Measurements from ENCODE around the gene KLF6.

The KLF6 gene

DNA sequence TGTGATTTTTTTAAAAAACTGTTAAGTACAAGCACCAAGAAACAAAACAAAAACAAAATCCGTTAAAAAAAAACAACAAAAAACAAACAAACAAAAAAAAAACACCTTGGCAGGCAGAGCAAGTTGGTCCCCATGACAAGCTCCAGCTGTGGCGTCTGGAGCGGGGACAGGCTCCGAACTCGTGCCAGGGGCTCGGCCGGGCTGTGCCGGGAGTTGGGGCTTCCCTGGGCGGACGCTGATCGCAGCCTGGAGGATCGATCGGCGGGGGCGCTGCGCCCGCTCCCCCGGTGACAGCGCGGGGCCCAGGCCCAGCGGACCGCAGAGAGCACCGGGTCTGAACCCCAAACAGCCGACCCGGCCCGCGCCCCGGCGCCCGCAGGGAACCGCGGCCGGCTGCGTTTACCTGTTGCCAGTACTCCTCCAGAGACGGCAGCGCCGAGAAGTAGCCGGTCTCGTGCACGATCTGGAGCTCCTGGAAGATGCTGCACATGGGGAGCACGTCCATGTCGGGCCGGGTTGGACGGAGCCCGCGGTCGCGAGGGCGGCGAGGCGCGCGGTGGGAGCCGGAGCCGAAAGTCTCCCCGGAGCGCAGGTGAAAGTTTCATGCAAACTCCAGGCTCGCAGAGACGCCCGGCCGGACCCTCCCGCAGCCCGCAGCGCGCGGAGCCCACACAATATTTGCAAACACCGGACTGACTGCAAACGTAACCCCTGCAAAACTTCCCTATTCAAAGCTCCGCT lies at the start of gene KLF6:
TSS of gene KLF6 (minus strand) at position 700 of the 741 bp plus-strand sequence. CDS start at position 505, 195 bp downstream.
- peak in 2 of 4 experiments; percentile 31 to 35 for DNase-seq

DNA sequence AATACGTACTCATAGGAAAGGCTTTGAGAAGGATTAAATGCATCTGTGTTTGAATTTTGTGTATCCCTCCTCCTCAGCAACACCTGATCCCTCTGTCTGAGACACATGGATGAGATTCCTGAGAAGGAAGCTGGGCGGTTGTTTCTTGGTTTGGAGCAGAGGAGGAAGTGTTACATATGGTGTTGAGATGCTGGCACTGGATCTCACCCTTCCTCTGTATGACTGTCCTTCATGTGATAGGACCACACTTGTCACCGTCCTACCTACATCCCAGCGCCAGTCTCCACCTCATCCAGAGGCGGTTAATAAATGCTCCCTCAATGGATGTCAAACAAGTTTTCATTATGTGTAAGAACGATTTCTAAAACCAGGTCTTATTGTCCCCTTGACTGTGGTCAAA lies 49.4 kb upstream of the KLF6 start:
- DNase-seq = no peak

DNA sequence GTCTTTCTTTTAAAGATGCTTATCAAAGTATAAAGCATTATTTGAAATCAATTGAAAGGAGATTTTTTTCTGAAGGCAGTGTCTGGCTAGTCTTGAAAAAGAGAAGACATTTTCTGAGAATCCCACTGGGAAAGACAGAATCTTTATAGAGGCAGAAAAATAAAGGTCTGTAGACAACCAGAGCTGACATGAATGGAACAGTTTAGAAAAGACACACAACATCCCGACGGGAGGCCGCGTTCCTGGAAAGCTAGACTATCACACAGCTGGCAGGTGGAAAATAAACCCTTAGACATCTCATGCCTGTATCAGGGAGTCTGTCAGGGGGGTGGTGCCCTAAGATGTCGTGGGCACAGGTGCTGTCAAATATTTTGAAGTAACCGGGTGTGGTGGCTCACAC lies 48.0 kb upstream of the KLF6 start:
- no peak for DNase-seq

DNA sequence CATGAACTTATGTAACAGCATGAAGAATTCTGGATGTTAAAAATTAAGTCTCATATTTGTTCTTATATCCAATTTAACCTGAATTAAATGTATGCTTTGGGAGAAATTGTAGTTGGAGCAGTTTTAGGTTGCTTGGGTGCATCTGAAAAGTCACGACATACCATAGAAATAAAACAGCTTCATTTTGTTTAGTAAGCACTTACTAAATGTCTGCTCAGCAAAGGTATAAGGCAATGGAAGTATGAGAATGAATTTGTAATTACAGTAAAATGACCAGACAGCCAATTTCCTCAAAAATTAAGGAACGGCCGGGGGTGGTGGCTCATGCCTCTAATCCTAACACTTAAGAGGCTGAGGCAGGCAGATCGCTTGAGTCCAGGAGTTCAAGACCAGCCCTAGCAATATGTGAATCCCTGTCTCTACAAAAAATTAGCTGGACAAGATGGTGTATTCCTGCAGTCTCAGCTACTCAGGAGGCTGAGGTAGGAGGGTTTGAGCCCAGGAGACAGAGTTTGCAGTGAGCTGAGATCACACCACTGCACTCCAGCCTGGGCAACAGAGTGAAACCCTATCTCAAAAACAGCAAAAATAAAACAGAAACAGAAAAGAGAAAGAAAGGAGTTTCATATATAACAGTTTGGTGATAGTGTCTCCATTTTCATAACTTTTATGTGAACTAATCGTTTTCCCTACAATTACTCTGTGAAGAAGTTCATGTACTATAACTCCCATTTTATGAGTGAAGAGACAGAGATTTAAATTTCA lies 47.2 kb upstream of the KLF6 start:
- no peak for DNase-seq

- DNase-seq = no peak
These were observed 46.6 kb upstream of the KLF6 start for GRCh38 chr10:3831608-3832007.

DNA sequence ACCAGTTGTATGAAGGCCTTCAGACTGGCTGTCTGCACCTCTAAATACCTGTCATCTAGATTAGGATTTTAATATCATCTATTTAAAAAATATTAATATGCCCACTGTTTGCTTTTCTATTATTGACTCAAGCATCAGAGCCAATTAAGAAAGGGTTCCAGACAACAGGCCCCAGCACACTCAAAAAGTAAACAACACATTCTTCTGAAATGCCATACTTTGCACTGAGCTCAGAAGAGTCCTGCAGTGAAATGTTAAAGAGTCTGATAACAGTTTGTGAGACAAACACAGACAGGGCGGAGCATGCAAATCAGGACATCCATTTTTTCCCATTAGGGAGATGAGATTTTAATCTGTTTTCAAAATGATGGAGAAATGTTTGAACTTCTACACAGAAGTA lies 45.9 kb upstream of the KLF6 start:
- DNase-seq = no peak

- DNase-seq = no peak
These were observed 44.4 kb upstream of the KLF6 start for GRCh38 chr10:3829156-3830050.

GRCh38 chr10:3828404-3829155 lies 43.6 kb upstream of the KLF6 start:
- peak in 1 of 4 experiments; percentile 37 for DNase-seq

- DNase-seq = no peak
These were observed 42.9 kb upstream of the KLF6 start for GRCh38 chr10:3827768-3828403.

- DNase-seq = no peak
These were observed 42.3 kb upstream of the KLF6 start for GRCh38 chr10:3827266-3827665.

GRCh38 chr10:3825862-3826351 lies 40.9 kb upstream of the KLF6 start:
- DNase-seq = no peak

GRCh38 chr10:3825244-3825643 lies 40.2 kb upstream of the KLF6 start:
- no peak for DNase-seq

DNA sequence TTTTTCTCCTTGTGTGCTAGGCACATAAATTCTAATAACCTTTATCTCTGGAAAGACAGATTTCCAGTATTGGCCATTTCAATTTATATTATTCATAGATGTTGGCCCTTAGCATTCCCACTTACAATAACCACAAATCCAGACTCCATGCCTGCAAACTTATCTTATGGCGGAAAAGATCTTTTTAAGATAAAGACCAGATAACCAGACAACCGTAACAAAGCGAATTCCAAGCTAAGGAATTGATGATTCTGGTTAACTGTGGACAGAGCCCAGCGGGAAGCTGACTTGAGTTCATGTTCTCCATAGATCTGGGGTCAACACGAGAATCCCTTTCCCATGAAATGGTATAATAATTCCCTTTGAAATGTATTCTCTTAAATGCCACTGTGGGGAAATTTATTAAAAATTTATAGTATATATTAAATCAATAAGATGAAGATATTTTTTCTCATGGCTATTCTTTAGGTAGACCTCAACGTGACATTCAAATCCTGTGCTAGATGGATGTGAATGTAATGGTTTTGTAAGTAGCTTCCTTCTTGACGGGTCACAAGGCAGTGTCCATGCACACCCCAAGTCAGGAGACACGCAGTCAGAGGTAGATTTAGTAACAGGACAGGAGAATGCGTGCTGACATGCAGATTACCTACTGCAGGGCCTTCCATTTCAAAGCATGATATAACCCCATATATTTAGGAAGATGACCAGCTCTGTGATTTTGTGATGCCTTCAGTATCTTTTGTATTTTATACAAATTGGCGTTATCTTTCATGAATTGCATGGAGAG lies 37.7 kb upstream of the KLF6 start:
- DNase-seq = no peak

DNA sequence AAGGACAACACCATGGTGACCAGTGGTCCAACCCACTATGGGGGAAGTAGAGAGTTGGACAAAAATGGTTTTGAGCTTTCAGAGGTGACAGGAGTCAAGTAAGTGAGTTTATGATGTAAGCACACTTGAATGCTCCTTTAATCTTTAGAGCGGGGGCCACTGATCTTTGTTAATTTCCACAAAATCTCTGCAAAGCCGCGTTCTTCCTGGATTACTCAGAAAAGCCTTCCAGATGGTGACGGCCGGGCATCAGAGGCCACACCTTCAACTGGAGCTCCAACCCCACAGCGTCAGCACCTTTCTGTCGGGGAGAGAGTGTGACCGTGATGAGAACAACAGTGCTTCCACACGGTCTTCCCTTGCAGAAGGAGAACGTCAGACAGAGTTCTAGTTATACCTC lies 35.2 kb upstream of the KLF6 start:
- DNase-seq = no peak

GRCh38 chr10:3816995-3817394 lies 32.0 kb upstream of the KLF6 start:
- no peak for DNase-seq

- DNase-seq = no peak
These were observed 29.8 kb upstream of the KLF6 start for GRCh38 chr10:3814838-3815220.

- DNase-seq = no peak
These were observed 29.2 kb upstream of the KLF6 start for GRCh38 chr10:3813986-3814837.

DNA sequence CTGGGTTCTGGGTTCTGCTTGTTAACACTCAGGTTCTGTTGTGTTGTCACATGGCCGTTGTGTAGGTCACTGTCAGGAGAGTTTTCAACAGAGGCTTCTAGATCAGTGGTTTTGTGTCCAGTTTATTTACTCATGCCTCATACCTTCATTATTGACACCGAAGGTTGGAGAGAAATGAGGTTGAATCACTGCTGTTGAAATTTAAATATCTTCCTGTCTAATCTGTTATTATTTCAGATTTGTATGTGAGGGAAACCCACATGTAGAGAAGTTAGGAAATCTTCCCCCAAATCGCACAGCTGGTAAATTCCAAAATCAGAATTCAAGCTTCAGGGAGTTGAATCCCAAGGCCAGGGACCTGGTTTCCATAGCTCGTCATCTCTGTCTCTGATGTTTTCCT lies 28.3 kb upstream of the KLF6 start:
- no peak for DNase-seq

DNA sequence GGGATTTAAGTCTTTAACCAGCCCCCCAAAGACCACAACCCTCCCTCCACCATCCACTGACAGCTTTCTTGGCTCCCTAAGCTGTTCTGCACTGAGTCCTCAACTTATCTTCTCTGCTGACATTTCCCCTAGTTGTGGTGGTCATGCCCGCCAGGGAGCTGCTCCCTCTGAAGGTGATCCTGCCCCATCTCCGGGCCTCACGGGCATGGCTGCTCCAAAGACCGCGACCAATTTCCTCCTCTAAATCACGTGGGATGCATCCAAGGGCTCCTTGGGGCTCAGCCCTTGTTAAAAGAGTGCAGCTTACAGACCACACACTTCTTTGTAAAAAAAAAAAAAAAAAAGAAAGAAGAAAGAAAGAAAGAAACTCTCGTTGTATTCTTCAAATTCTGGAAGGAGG lies 27.1 kb upstream of the KLF6 start:
- DNase-seq = no peak

DNA sequence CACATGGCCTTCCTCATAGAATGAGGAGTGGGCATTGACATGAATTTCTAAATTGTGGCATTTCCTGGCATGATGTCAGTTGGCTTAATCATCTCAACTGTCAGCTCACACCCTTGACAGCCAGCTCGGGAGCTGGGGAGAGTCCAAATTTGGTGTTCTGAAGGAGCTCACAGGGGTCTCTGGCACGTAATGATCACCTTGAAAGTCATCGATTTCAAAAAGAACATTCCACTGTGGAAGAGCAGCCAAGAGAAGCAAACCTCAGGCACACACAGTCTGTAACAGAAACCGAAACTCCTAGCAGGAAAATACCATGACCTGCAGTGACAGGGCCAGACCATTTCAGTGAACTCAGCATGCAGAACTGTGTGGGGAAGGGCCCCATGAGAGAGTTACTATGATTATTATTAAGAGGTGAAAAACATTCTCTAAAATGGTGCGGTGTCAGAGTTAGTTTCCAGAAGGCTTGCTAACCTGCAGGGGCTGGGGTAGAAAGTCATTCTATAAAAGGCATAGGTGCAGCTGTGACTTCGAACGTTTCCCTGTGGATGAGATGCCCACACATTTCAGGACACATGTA lies 26.4 kb upstream of the KLF6 start:
- peak in 2 of 4 experiments; percentile 18 to 29 for DNase-seq
